GM23338 (cell line): ENCODE measurements around the gene P4HTM. TPM values are rescaled to one million over a fixed set of nuclear protein-coding genes. Genes with fewer than 3 reads are reported as not detected.

Source experiments
- ATAC-seq: fragments of 200-7000 bp; cut with Tn5 transposase; 3 replicates; pipeline ENCODE4 v1.9.1; 2020
- DNase-seq: peaks from one replicate; pipeline ENCODE4 v3.0.0-alpha.2; 2015; ENCODE audit warnings: low spot score
- H2AFZ ChIP-seq: fragments of 200-600 bp; sonication (generic); 2 replicates; pipeline ENCODE4 v1.8.0; 2016; ENCODE audit warnings: antibody characterized with exemption, mild to moderate bottlenecking, moderate library complexity
- H3F3A ChIP-seq: fragments of 200-600 bp; sonication (generic); replicated peaks from 2 replicates; pipeline ENCODE4 v1.8.0; 2017; ENCODE audit warnings: antibody characterized with exemption, mixed run types, low read depth
- H3K27ac ChIP-seq: fragments of 200-600 bp; sonication (generic); 2 replicates; pipeline ENCODE4 v1.6.1; 2016; ENCODE audit warnings: low read depth
- H3K27me3 ChIP-seq: fragments of 200-600 bp; sonication (generic); 2 replicates; pipeline ENCODE4 v1.8.0; 2016; ENCODE audit warnings: mild to moderate bottlenecking, mixed run types, moderate library complexity; ENCODE audit not compliant: insufficient read depth
- H3K36me3 ChIP-seq: fragments of 200-600 bp; sonication (generic); 2 replicates; pipeline ENCODE4 v1.8.0; 2016; ENCODE audit warnings: mild to moderate bottlenecking; ENCODE audit not compliant: insufficient read depth
- H3K4me1 ChIP-seq: fragments of 200-600 bp; sonication (generic); 2 replicates; pipeline ENCODE4 v1.8.0; 2016; ENCODE audit warnings: mild to moderate bottlenecking, moderate library complexity; ENCODE audit not compliant: insufficient read depth
- H3K4me2 ChIP-seq: fragments of 200-600 bp; sonication (generic); 2 replicates; pipeline ENCODE4 v1.7.1; 2017; ENCODE audit warnings: mixed run types
- H3K4me3 ChIP-seq: fragments of 200-600 bp; sonication (generic); 2 replicates; pipeline ENCODE4 v1.6.1; 2016; ENCODE audit warnings: mixed run types
- H3K79me2 ChIP-seq: fragments of 200-600 bp; sonication (generic); replicated peaks from 2 replicates; pipeline ENCODE4 v1.8.0; 2017; ENCODE audit warnings: mild to moderate bottlenecking; ENCODE audit not compliant: insufficient read depth
- H3K9me2 ChIP-seq: fragments of 200-600 bp; sonication (generic); 2 replicates; pipeline ENCODE4 v1.8.0; 2017; ENCODE audit not compliant: insufficient read depth
- H4K20me1 ChIP-seq: fragments of 200-600 bp; sonication (generic); replicated peaks from 2 replicates; pipeline ENCODE4 v1.8.0; 2017; ENCODE audit warnings: mild to moderate bottlenecking; ENCODE audit not compliant: insufficient read depth
- H3K27ac Mint-ChIP-seq: 2 replicates; pipeline ENCODE4 v1.8.0; 2020; ENCODE audit warnings: inconsistent platforms, mild to moderate bottlenecking, moderate library complexity, mixed read lengths
- H3K27me3 Mint-ChIP-seq: 3 replicates; pipeline ENCODE4 v1.8.0; 2022; ENCODE audit warnings: low read depth, mild to moderate bottlenecking, moderate library complexity, mixed read lengths, inconsistent platforms; ENCODE audit not compliant: insufficient read depth, poor library complexity
- H3K36me3 Mint-ChIP-seq: 3 replicates; pipeline ENCODE4 v1.8.0; 2021; ENCODE audit warnings: low read depth, mild to moderate bottlenecking, inconsistent platforms, moderate library complexity, mixed read lengths
- H3K4me1 Mint-ChIP-seq: 3 replicates; pipeline ENCODE4 v1.8.0; 2020; ENCODE audit warnings: mild to moderate bottlenecking, inconsistent platforms, mixed read lengths
- H3K4me3 Mint-ChIP-seq: 3 replicates; pipeline ENCODE4 v1.8.0; 2021; ENCODE audit warnings: moderate library complexity, mild to moderate bottlenecking, inconsistent platforms, mixed read lengths
- H3K9me3 Mint-ChIP-seq: 3 replicates; pipeline ENCODE4 v1.8.0; 2020; ENCODE audit warnings: moderate library complexity, mild to moderate bottlenecking, inconsistent platforms, mixed read lengths
- CREB1 ChIP-seq: fragments of 250-450 bp; sonication (Bioruptor Pico); IDR thresholded peaks from 2 replicates; pipeline ENCODE4 v1.5.0; 2020; ENCODE audit warnings: low read depth, mild to moderate bottlenecking, moderate library complexity
- EZH2 ChIP-seq: fragments of 200-600 bp; sonication (generic); IDR thresholded peaks from one replicate; pipeline ENCODE4 v1.8.0; 2017; ENCODE audit warnings: antibody characterized with exemption, mild to moderate bottlenecking, low read depth; ENCODE audit not compliant: unreplicated experiment
- EZH2phosphoT487 ChIP-seq: fragments of 200-600 bp; sonication (generic); IDR thresholded peaks from one replicate; pipeline ENCODE4 v1.8.1; 2018; ENCODE audit warnings: antibody characterized with exemption; ENCODE audit not compliant: unreplicated experiment
- JUNB ChIP-seq: IDR thresholded peaks from one replicate; pipeline ENCODE4 v1.6.1; 2016; ENCODE audit warnings: antibody characterized with exemption; ENCODE audit not compliant: unreplicated experiment
- NANOG ChIP-seq: IDR thresholded peaks from 2 replicates; pipeline ENCODE4 v1.6.1; 2016; ENCODE audit warnings: antibody characterized with exemption, borderline replicate concordance
- POLR2AphosphoS5 ChIP-seq: IDR thresholded peaks from 2 replicates; pipeline ENCODE4 v1.6.1; 2016; ENCODE audit warnings: antibody characterized with exemption, low read depth
- STAT1 ChIP-seq: IDR thresholded peaks from one replicate; pipeline ENCODE4 v1.6.1; 2016; ENCODE audit warnings: antibody characterized with exemption; ENCODE audit not compliant: unreplicated experiment
- ZNF114 ChIP-seq: fragments of 250-450 bp; sonication (Bioruptor Pico); IDR thresholded peaks from 2 replicates; pipeline ENCODE4 v1.5.0; 2020; ENCODE audit warnings: mild to moderate bottlenecking, moderate library complexity
- ZNF331 ChIP-seq: fragments of 250-450 bp; sonication (Bioruptor Pico); IDR thresholded peaks from 2 replicates; pipeline ENCODE4 v1.5.0; 2020; ENCODE audit warnings: low read depth, mild to moderate bottlenecking, moderate library complexity
- polyA plus RNA-seq: library from polyadenylated mRNA; unstranded; fragments of >200 nt; fragmentation: Nextera tagmentation; extraction: Ambion mirVana; gene quantifications from 2 replicates; pipeline ENCODE4 v1.2.1, GENCODE V29; 2016
- total RNA-seq: library from RNA; depleted of rRNA; stranded (reverse); fragments of >200 nt; shearing (Covaris generic); gene quantifications from 2 replicates; pipeline ENCODE4 v1.2.3, GENCODE V29; 2014
- TF ChIP-seq, protein P1 (sequence below), 2 experiments: fragments of 200-600 bp in 1 of 2; sonication (generic) in 1 of 2; conservative IDR thresholded peaks; 2 replicates each; pipeline versions ENCODE4 v1.5.1 to v1.6.1; 2016 to 2017; ENCODE audit warnings: antibody characterized with exemption in 2 of 2, low read depth in 2 of 2, mild to moderate bottlenecking in 2 of 2, moderate library complexity in 1 of 2
- TF ChIP-seq, protein P2 (sequence below): IDR thresholded peaks from one replicate; pipeline ENCODE4 v1.6.1; 2018; ENCODE audit warnings: antibody characterized with exemption; ENCODE audit not compliant: unreplicated experiment
- TF ChIP-seq, protein P3 (sequence below): IDR thresholded peaks from 2 replicates; pipeline ENCODE4 v1.6.1; 2016; ENCODE audit warnings: antibody characterized with exemption
- TF ChIP-seq, protein P4 (sequence below): fragments of 250-450 bp; sonication (Bioruptor Pico); IDR thresholded peaks from 2 replicates; pipeline ENCODE4 v1.5.0; 2020; ENCODE audit warnings: mild to moderate bottlenecking, moderate library complexity

P4HTM gene
- total and polyA plus RNA-seq, 2 experiments from 2014 or later, result 15.9 to 28.7 TPM

DNA sequence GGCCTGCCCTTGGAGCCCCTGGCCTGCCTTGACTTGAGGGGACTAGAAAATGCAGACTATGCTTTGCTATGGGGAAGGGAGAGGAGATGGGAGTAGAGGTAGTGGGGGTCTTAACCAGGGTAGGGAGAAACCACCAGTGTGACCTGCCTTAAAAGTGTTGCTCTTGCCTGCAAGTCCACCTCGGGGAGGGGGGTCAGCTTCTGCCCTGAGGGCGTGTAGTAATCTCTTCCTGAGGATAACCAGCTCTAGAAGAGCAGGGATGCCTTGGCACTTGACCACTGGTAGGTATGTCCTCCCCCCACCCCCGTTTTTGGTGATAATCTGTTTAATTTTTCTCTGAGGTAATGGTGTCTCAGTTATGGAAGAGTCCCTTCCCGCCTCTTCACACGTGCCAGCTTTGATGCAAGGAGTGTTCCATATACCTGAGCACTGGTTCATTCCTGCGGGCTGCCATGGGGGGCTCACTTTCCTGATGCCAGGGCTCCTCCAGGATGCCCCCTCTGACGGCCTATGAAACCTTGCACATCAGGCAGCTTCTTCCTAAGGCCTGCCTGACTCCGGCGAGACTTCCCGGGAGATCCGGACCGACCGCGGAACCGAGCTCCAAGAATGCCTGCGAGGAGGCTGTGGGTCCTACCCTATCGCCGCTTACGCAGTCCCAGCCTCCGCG lies 780 bp upstream of the P4HTM start:
- peaks cover 36% of the 10 kb centered on the region for H3K36me3 Mint-ChIP-seq
- H3K9me3 Mint-ChIP-seq, result no peaks in the 10 kb centered on the region
- H3K4me1 Mint-ChIP-seq, result peaks cover 19% of the 10 kb centered on the region
- H3K9me2 ChIP-seq, result no peaks in the 10 kb centered on the region
- H3K4me3 ChIP-seq, result peak overlapping the region; percentile 91
- H2AFZ ChIP-seq, result peak overlapping the region; percentile 94; the same call in 1 of the 2 replicates
- H3K27me3 Mint-ChIP-seq, result peaks cover 22% of the 10 kb centered on the region
- peak overlapping the region; percentile 97 for H3K4me2 ChIP-seq
- no peak for TF ChIP-seq POLR2AphosphoS5
- TF ChIP-seq NANOG, result no peak
- TF ChIP-seq CREB1 (CRISPR knock-in tag), result no peak; the same call in 1 of the 2 replicates
- no peak for TF ChIP-seq ZNF114 (CRISPR knock-in tag)
- no peak for TF ChIP-seq EZH2
- no peak for TF ChIP-seq JUNB
- TF ChIP-seq, protein P1, sequence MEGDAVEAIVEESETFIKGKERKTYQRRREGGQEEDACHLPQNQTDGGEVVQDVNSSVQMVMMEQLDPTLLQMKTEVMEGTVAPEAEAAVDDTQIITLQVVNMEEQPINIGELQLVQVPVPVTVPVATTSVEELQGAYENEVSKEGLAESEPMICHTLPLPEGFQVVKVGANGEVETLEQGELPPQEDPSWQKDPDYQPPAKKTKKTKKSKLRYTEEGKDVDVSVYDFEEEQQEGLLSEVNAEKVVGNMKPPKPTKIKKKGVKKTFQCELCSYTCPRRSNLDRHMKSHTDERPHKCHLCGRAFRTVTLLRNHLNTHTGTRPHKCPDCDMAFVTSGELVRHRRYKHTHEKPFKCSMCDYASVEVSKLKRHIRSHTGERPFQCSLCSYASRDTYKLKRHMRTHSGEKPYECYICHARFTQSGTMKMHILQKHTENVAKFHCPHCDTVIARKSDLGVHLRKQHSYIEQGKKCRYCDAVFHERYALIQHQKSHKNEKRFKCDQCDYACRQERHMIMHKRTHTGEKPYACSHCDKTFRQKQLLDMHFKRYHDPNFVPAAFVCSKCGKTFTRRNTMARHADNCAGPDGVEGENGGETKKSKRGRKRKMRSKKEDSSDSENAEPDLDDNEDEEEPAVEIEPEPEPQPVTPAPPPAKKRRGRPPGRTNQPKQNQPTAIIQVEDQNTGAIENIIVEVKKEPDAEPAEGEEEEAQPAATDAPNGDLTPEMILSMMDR (conservative IDR thresholded peaks at IDR 0.05; ENCODE audit: low read depth in 2 of 2), result no peak
- TF ChIP-seq, protein P2, sequence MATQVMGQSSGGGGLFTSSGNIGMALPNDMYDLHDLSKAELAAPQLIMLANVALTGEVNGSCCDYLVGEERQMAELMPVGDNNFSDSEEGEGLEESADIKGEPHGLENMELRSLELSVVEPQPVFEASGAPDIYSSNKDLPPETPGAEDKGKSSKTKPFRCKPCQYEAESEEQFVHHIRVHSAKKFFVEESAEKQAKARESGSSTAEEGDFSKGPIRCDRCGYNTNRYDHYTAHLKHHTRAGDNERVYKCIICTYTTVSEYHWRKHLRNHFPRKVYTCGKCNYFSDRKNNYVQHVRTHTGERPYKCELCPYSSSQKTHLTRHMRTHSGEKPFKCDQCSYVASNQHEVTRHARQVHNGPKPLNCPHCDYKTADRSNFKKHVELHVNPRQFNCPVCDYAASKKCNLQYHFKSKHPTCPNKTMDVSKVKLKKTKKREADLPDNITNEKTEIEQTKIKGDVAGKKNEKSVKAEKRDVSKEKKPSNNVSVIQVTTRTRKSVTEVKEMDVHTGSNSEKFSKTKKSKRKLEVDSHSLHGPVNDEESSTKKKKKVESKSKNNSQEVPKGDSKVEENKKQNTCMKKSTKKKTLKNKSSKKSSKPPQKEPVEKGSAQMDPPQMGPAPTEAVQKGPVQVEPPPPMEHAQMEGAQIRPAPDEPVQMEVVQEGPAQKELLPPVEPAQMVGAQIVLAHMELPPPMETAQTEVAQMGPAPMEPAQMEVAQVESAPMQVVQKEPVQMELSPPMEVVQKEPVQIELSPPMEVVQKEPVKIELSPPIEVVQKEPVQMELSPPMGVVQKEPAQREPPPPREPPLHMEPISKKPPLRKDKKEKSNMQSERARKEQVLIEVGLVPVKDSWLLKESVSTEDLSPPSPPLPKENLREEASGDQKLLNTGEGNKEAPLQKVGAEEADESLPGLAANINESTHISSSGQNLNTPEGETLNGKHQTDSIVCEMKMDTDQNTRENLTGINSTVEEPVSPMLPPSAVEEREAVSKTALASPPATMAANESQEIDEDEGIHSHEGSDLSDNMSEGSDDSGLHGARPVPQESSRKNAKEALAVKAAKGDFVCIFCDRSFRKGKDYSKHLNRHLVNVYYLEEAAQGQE, result no peak
- no peak for TF ChIP-seq STAT1
- TF ChIP-seq EZH2phosphoT487, result no peak
- TF ChIP-seq, protein P3, sequence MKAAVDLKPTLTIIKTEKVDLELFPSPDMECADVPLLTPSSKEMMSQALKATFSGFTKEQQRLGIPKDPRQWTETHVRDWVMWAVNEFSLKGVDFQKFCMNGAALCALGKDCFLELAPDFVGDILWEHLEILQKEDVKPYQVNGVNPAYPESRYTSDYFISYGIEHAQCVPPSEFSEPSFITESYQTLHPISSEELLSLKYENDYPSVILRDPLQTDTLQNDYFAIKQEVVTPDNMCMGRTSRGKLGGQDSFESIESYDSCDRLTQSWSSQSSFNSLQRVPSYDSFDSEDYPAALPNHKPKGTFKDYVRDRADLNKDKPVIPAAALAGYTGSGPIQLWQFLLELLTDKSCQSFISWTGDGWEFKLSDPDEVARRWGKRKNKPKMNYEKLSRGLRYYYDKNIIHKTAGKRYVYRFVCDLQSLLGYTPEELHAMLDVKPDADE, result no peak
- no peak for TF ChIP-seq ZNF331 (CRISPR knock-in tag)
- TF ChIP-seq, protein P4, sequence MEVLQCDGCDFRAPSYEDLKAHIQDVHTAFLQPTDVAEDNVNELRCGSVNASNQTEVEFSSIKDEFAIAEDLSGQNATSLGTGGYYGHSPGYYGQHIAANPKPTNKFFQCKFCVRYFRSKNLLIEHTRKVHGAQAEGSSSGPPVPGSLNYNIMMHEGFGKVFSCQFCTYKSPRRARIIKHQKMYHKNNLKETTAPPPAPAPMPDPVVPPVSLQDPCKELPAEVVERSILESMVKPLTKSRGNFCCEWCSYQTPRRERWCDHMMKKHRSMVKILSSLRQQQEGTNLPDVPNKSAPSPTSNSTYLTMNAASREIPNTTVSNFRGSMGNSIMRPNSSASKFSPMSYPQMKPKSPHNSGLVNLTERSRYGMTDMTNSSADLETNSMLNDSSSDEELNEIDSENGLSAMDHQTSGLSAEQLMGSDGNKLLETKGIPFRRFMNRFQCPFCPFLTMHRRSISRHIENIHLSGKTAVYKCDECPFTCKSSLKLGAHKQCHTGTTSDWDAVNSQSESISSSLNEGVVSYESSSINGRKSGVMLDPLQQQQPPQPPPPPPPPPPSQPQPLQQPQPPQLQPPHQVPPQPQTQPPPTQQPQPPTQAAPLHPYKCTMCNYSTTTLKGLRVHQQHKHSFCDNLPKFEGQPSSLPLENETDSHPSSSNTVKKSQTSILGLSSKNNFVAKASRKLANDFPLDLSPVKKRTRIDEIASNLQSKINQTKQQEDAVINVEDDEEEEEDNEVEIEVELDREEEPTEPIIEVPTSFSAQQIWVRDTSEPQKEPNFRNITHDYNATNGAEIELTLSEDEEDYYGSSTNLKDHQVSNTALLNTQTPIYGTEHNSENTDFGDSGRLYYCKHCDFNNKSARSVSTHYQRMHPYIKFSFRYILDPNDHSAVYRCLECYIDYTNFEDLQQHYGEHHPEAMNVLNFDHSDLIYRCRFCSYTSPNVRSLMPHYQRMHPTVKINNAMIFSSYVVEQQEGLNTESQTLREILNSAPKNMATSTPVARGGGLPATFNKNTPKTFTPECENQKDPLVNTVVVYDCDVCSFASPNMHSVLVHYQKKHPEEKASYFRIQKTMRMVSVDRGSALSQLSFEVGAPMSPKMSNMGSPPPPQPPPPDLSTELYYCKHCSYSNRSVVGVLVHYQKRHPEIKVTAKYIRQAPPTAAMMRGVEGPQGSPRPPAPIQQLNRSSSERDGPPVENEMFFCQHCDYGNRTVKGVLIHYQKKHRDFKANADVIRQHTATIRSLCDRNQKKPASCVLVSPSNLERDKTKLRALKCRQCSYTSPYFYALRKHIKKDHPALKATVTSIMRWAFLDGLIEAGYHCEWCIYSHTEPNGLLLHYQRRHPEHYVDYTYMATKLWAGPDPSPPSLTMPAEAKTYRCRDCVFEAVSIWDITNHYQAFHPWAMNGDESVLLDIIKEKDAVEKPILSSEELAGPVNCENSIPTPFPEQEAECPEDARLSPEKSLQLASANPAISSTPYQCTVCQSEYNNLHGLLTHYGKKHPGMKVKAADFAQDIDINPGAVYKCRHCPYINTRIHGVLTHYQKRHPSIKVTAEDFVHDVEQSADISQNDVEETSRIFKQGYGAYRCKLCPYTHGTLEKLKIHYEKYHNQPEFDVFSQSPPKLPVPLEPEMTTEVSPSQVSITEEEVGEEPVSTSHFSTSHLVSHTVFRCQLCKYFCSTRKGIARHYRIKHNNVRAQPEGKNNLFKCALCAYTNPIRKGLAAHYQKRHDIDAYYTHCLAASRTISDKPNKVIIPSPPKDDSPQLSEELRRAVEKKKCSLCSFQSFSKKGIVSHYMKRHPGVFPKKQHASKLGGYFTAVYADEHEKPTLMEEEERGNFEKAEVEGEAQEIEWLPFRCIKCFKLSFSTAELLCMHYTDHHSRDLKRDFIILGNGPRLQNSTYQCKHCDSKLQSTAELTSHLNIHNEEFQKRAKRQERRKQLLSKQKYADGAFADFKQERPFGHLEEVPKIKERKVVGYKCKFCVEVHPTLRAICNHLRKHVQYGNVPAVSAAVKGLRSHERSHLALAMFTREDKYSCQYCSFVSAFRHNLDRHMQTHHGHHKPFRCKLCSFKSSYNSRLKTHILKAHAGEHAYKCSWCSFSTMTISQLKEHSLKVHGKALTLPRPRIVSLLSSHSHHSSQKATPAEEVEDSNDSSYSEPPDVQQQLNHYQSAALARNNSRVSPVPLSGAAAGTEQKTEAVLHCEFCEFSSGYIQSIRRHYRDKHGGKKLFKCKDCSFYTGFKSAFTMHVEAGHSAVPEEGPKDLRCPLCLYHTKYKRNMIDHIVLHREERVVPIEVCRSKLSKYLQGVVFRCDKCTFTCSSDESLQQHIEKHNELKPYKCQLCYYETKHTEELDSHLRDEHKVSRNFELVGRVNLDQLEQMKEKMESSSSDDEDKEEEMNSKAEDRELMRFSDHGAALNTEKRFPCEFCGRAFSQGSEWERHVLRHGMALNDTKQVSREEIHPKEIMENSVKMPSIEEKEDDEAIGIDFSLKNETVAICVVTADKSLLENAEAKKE (CRISPR knock-in tag), result no peak
- H3K27ac Mint-ChIP-seq, result peak overlapping the region; percentile 96
- 0 out of 2 replicates have a peak, but pooled peaks cover 4% of the 10 kb centered on the region for H3F3A ChIP-seq
- H3K79me2 ChIP-seq, result peaks cover 18% of the 10 kb centered on the region
- peak overlapping the region; percentile 86 for H3K27ac ChIP-seq
- H4K20me1 ChIP-seq, result peaks cover 14% of the 10 kb centered on the region
- no peaks in the 10 kb centered on the region for H3K27me3 ChIP-seq
- H3K4me3 Mint-ChIP-seq, result peak overlapping the region; percentile 93
- ATAC-seq (peak; percentile 14), DNase-seq (no peak)
- H3K36me3 ChIP-seq, result no peaks in the 10 kb centered on the region; the same call in 1 of the 2 replicates
- H3K4me1 ChIP-seq, result peaks cover 14% of the 10 kb centered on the region; the same call in 1 of the 2 replicates
